Measurements from ENCODE around the gene JAG2. TPM values are rescaled to one million over a fixed set of nuclear protein-coding genes. Genes with fewer than 3 reads are reported as not detected.

Gene JAG2
- total RNA-seq, 4 donors from 2014 or later: 5.0 to 19.0 (median 13.9) TPM

DNA sequence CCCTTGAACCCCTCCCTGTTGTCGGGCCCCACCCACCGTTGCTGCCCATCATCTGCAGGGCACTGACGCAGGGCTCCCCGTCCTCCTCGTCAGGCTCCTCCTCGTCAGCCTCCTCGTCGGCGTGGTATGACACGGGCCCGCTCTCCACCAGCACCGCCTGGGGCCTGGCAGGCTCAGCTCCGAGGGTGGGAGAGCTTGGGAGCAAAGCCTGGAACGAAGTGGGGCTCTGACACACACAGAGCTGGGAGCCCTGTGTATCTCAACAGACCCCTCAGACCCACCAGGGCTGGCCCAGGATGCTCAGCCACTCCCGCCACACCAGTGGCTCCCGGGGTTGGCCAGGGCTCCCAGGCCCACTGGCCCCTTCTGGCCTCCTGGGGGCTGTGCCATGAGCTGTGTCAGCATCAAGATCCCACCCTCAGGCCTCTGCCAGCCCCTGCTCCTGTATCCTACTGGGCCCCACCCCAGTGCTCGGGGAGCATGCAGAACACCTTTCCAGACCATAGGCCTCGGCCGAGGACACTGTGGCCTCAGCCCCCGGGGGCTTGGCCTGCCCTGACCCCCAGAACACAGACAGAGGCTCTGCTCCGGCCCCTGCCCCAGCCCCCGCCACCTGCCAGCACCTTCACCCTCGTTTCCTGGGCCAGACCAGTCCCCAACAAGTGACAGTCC, 42.6 kb upstream of the JAG2 start:
- peaks cover 5 to 20% (median 13%) of the 10 kb centered on the region in 4 donors for H3K4me1 ChIP-seq
- DNase-seq (ENCODE audit: extremely low spot score): no peak
- TF ChIP-seq POLR2AphosphoS5 (IDR thresholded peaks at IDR 0.05): no peak
- TF ChIP-seq, protein P1, sequence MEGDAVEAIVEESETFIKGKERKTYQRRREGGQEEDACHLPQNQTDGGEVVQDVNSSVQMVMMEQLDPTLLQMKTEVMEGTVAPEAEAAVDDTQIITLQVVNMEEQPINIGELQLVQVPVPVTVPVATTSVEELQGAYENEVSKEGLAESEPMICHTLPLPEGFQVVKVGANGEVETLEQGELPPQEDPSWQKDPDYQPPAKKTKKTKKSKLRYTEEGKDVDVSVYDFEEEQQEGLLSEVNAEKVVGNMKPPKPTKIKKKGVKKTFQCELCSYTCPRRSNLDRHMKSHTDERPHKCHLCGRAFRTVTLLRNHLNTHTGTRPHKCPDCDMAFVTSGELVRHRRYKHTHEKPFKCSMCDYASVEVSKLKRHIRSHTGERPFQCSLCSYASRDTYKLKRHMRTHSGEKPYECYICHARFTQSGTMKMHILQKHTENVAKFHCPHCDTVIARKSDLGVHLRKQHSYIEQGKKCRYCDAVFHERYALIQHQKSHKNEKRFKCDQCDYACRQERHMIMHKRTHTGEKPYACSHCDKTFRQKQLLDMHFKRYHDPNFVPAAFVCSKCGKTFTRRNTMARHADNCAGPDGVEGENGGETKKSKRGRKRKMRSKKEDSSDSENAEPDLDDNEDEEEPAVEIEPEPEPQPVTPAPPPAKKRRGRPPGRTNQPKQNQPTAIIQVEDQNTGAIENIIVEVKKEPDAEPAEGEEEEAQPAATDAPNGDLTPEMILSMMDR (IDR thresholded peaks at IDR 0.05): no peak
- no peaks in the 10 kb centered on the region for H3K9me3 ChIP-seq
- 85% methylated on average over 22 of the region's 23 CpGs for WGBS
- H3K36me3 ChIP-seq: peaks cover 25 to 65% (median 62%) of the 10 kb centered on the region in 4 donors
- no peak overlapping the region for H3K27ac ChIP-seq (replicated peaks in 1 of 4)
- H3K4me3 ChIP-seq: no peak overlapping the region
- no peaks in the 10 kb centered on the region for H3K27me3 ChIP-seq
- intact Hi-C loops (cut with DNase I): no loop called here

DNA sequence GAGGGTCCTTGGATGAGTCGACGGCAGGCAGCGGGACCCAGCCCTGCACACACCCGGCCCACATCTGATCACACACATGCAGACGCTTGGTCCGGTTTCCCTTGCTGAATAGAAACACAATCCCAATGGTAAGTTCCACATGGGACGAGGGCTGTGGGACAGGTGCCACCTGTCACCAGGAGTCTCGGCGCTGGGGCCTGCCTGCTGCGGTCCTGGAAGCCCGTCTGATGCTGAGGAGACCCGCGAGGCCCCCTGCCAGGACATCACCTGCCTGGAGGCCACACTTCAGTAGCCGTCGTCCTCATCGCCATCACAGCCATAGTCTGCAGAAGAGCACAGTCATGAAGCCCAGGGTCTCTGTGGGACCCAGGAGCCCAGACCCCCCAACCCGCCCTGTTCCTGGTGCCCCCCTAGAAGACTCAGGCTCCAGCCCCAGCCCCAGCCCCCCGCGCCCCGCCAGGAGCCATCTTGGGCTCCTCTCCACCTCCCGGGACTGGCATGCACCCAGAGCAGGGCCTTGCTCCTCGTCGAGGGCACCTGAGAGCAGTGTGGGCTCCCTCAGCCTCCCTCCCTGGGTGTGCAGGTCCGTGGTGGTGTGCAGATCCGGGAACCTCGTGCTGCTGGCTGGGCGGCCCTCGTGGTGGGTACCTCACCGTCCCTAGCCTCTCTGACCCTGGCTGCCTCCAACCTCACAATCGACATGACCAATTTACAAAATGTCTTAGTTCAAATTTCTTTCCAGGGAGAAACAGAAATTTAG, 41.9 kb upstream of the JAG2 start:
- Histone ChIP-seq H3K27ac (replicated peaks in 1 of 4) (no peak overlapping the region), H3K4me3 (no peak overlapping the region), H3K36me3 (peaks cover 25 to 63% (median 60%) of the 10 kb centered on the region in 4 donors), H3K27me3 (no peaks in the 10 kb centered on the region), H3K9me3 (no peaks in the 10 kb centered on the region), H3K4me1 (peaks cover 12 to 28% (median 19%) of the 10 kb centered on the region in 4 donors)
- intact Hi-C loops (cut with DNase I): no loop called here
- no peak for DNase-seq (ENCODE audit: extremely low spot score)
- 92% methylated on average over 21 of the region's 30 CpGs for WGBS
- TF ChIP-seq, protein P1 (IDR thresholded peaks at IDR 0.05): no peak
- TF ChIP-seq POLR2AphosphoS5 (IDR thresholded peaks at IDR 0.05): no peak
- no peak for TF ChIP-seq EP300 (IDR thresholded peaks at IDR 0.05)
- no peak for TF ChIP-seq POLR2A (IDR thresholded peaks at IDR 0.05; ENCODE audit: low read depth)

DNA sequence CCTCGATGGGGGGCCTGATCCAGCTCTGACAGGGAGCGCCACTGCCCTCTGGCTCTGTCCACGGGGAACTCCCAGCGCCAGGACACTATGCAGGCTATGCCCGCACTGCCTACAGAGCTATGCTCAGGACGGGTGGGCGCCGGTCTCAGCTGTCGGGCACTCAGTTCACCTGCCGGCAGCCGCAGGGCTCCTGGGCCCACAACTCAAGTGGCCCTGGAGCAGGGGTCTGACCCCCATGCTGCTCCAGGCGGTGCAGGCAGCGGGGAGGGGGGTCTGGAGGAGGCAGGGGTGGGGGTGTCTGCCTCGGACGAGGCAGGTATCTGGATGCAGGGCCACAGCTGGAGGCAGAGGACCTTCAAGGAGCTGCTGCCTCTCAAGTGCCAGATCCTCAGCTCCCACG, 41.1 kb upstream of the JAG2 start:
- TF ChIP-seq EP300 (IDR thresholded peaks at IDR 0.05): no peak
- TF ChIP-seq POLR2A (IDR thresholded peaks at IDR 0.05; ENCODE audit: low read depth): no peak
- TF ChIP-seq, protein P1 (IDR thresholded peaks at IDR 0.05): no peak
- no peak for TF ChIP-seq POLR2AphosphoS5 (IDR thresholded peaks at IDR 0.05)
- Histone ChIP-seq H3K27me3 (no peaks in the 10 kb centered on the region), H3K4me3 (no peak overlapping the region), H3K4me1 (peaks cover 20 to 34% (median 27%) of the 10 kb centered on the region in 4 donors), H3K9me3 (no peaks in the 10 kb centered on the region), H3K27ac (replicated peaks in 1 of 4) (no peak overlapping the region), H3K36me3 (peaks cover 25 to 59% (median 57%) of the 10 kb centered on the region in 4 donors)
- no peak for DNase-seq (ENCODE audit: extremely low spot score)
- 93% methylated on average over 3 of the region's 16 CpGs for WGBS
- intact Hi-C loops (cut with DNase I): no loop called here

DNA sequence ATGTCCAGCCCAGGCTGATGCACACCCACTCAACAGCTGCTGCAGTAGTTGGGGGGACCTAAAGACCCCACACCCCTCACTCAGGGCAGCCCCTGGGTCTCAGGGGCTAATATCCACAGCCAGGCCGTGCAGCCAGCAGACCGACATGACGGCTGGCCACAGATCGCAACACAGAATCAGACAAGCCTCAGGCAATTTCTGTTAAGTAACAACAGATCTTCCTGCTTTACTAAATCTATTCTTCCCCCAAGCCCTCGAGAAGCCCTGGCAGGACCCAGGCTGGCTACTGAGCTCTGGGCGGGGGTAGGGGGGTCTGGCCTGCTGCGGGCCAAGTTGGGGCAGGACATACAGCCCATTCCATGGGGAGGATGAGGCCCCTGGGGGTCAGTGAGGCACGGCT, 40.5 kb upstream of the JAG2 start:
- H3K27ac ChIP-seq (replicated peaks in 1 of 4): no peak overlapping the region
- no peaks in the 10 kb centered on the region for H3K27me3 ChIP-seq
- peaks cover 26 to 35% (median 32%) of the 10 kb centered on the region in 4 donors for H3K4me1 ChIP-seq
- H3K9me3 ChIP-seq: no peaks in the 10 kb centered on the region
- no peak for TF ChIP-seq EP300 (IDR thresholded peaks at IDR 0.05)
- TF ChIP-seq, protein P1 (IDR thresholded peaks at IDR 0.05): no peak
- H3K36me3 ChIP-seq: peaks cover 25 to 54% (median 52%) of the 10 kb centered on the region in 4 donors
- no peak for DNase-seq (ENCODE audit: extremely low spot score)
- intact Hi-C loops (cut with DNase I): no loop called here
- 89% methylated on average over 7 of the region's 8 CpGs for WGBS
- no peak overlapping the region for H3K4me3 ChIP-seq
